Astrocyte (in vitro differentiated cells and primary cell): ENCODE measurements around the gene EME1. TPM values are rescaled to one million over a fixed set of nuclear protein-coding genes. Genes with fewer than 3 reads are reported as not detected.

ENCODE experiments used
- DNase-seq: peaks from one replicate; pipeline ENCODE4 v3.0.0-alpha.2; 2010; ENCODE audit warnings: low read depth
- FAIRE-seq: peaks from 2 replicates; lab custom pipeline; 2011; peaks lifted over from hg19 to GRCh38; lab: Jason Lieb, UNC
- H2AFZ ChIP-seq: 2 replicates; pipeline ENCODE4 v1.6.0; 2012; ENCODE audit warnings: low read depth, low read length, inconsistent platforms
- H3K27ac ChIP-seq: 2 replicates; pipeline ENCODE4 v1.5.1; 2011; ENCODE audit warnings: low read depth, low read length, inconsistent platforms
- H3K27me3 ChIP-seq: 2 replicates; pipeline ENCODE4 v1.6.0; 2011; ENCODE audit warnings: low read length, inconsistent platforms; ENCODE audit not compliant: insufficient read depth
- H3K36me3 ChIP-seq: 2 replicates; pipeline ENCODE4 v1.5.1; 2011; ENCODE audit warnings: low read length, inconsistent platforms; ENCODE audit not compliant: insufficient read depth
- H3K4me1 ChIP-seq: 2 replicates; pipeline ENCODE4 v1.5.1; 2011; ENCODE audit warnings: low read length, inconsistent platforms; ENCODE audit not compliant: insufficient read depth
- H3K4me2 ChIP-seq: 2 replicates; pipeline ENCODE4 v1.6.0; 2012; ENCODE audit warnings: low read length, inconsistent platforms
- H3K4me3 ChIP-seq: 2 replicates; pipeline ENCODE4 v1.5.1; 2011; ENCODE audit warnings: low read depth, mild to moderate bottlenecking, low read length, inconsistent platforms; ENCODE audit not compliant: insufficient read depth
- H3K79me2 ChIP-seq: 2 replicates; pipeline ENCODE4 v1.6.0; 2012; ENCODE audit warnings: mild to moderate bottlenecking, low read length, inconsistent platforms; ENCODE audit not compliant: insufficient read depth
- H3K9ac ChIP-seq: 2 replicates; pipeline ENCODE4 v1.6.0; 2012; ENCODE audit warnings: mild to moderate bottlenecking, low read length, inconsistent platforms
- H3K9me3 ChIP-seq: 2 replicates; pipeline ENCODE4 v1.5.1; 2012; ENCODE audit warnings: low read depth, mild to moderate bottlenecking, low read length, inconsistent platforms; ENCODE audit not compliant: insufficient read depth
- H4K20me1 ChIP-seq: 2 replicates; pipeline ENCODE4 v1.6.0; 2012; ENCODE audit warnings: low read length, inconsistent platforms; ENCODE audit not compliant: insufficient read depth
- H3K27ac Mint-ChIP-seq: one replicate; pipeline ENCODE4 v1.8.0; 2021; ENCODE audit warnings: mild to moderate bottlenecking, mixed read lengths; ENCODE audit not compliant: unreplicated experiment
- H3K27me3 Mint-ChIP-seq: one replicate; pipeline ENCODE4 v1.8.0; 2021; ENCODE audit warnings: low read depth, mixed read lengths; ENCODE audit not compliant: unreplicated experiment
- H3K36me3 Mint-ChIP-seq: one replicate; pipeline ENCODE4 v1.8.0; 2021; ENCODE audit warnings: low read depth, mixed read lengths; ENCODE audit not compliant: unreplicated experiment
- H3K4me1 Mint-ChIP-seq: one replicate; pipeline ENCODE4 v1.8.0; 2021; ENCODE audit warnings: low read depth, mixed read lengths; ENCODE audit not compliant: unreplicated experiment
- H3K4me3 Mint-ChIP-seq: one replicate; pipeline ENCODE4 v1.8.0; 2021; ENCODE audit warnings: mild to moderate bottlenecking, moderate library complexity, mixed read lengths; ENCODE audit not compliant: unreplicated experiment
- H3K9me3 Mint-ChIP-seq: one replicate; pipeline ENCODE4 v1.8.0; 2021; ENCODE audit warnings: mild to moderate bottlenecking, mixed read lengths; ENCODE audit not compliant: unreplicated experiment
- CTCF ChIP-seq: IDR thresholded peaks from 2 replicates; pipeline ENCODE4 v1.5.1; 2011; ENCODE audit warnings: low read depth, mild to moderate bottlenecking, inconsistent platforms, low read length, moderate library complexity; ENCODE audit not compliant: insufficient read depth
- EZH2 ChIP-seq: IDR thresholded peaks from 2 replicates; pipeline ENCODE4 v1.6.1; 2012; ENCODE audit warnings: mild to moderate bottlenecking, low read length, inconsistent platforms; ENCODE audit not compliant: insufficient read depth
- total RNA-seq: library from RNA; stranded (reverse); gene quantifications from 2 replicates; pipeline ENCODE4 v1.2.1, GENCODE V29; 2021

The EME1 gene
- total RNA-seq, 1 donor from 2014 or later: 3.1 TPM

- H3K27ac Mint-ChIP-seq: peak overlapping the region; percentile 99
- DNase-seq: no peak
- peaks cover 12% of the 10 kb centered on the region for H3K4me1 Mint-ChIP-seq
- Histone ChIP-seq H3K9ac (peak overlapping the region; percentile 98), H3K4me3 (peak overlapping the region; percentile 97), H3K27me3 (no peaks in the 10 kb centered on the region), H3K4me2 (peak overlapping the region; percentile 89), H3K27ac (peak overlapping the region; percentile 99), H3K79me2 (peaks cover 30% of the 10 kb centered on the region), H2AFZ (peak overlapping the region; percentile 98), H4K20me1 (peaks cover 15% of the 10 kb centered on the region), H3K36me3 (peaks cover 29% of the 10 kb centered on the region), H3K9me3 (no peaks in the 10 kb centered on the region), H3K4me1 (peaks cover 13% of the 10 kb centered on the region)
- H3K4me3 Mint-ChIP-seq: peak overlapping the region; percentile 99
- H3K27me3 Mint-ChIP-seq: no peaks in the 10 kb centered on the region
- no peaks in the 10 kb centered on the region for H3K9me3 Mint-ChIP-seq
- FAIRE-seq: no peak
- TF ChIP-seq EZH2 (no peak), CTCF (no peak)
- H3K36me3 Mint-ChIP-seq: peaks cover 12% of the 10 kb centered on the region
Measured at GRCh38 chr17:50372222-50372757, 739 bp upstream of the EME1 start.

GRCh38 chr17:50373705-50374104 is 676 bp downstream of the EME1 start:
- FAIRE-seq (no peak), DNase-seq (no peak)
- no peaks in the 10 kb centered on the region for H3K9me3 Mint-ChIP-seq
- peaks cover 21% of the 10 kb centered on the region for H3K36me3 ChIP-seq
- peaks cover 16% of the 10 kb centered on the region for H3K4me1 Mint-ChIP-seq
- no peak overlapping the region for H3K27ac ChIP-seq
- H4K20me1 ChIP-seq: peaks cover 19% of the 10 kb centered on the region
- no peaks in the 10 kb centered on the region for H3K27me3 Mint-ChIP-seq
- H3K79me2 ChIP-seq: peaks cover 30% of the 10 kb centered on the region
- H3K4me2 ChIP-seq: peak overlapping the region; percentile 89
- peaks cover 6% of the 10 kb centered on the region for H3K36me3 Mint-ChIP-seq
- no peak overlapping the region for H3K27ac Mint-ChIP-seq
- TF ChIP-seq CTCF (no peak), EZH2 (no peak)
- H3K4me3 Mint-ChIP-seq: peak overlapping the region; percentile 99
- peak overlapping the region; percentile 97 for H3K4me3 ChIP-seq
- H3K27me3 ChIP-seq: no peaks in the 10 kb centered on the region
- no peaks in the 10 kb centered on the region for H3K9me3 ChIP-seq
- H3K9ac ChIP-seq: peak overlapping the region; percentile 98
- H3K4me1 ChIP-seq: peaks cover 18% of the 10 kb centered on the region
- no peak overlapping the region for H2AFZ ChIP-seq

- DNase-seq: no peak
- Histone ChIP-seq H3K79me2 (peaks cover 19% of the 10 kb centered on the region), H4K20me1 (peaks cover 27% of the 10 kb centered on the region), H3K4me1 (peaks cover 18% of the 10 kb centered on the region), H3K9me3 (no peaks in the 10 kb centered on the region), H3K36me3 (peaks cover 19% of the 10 kb centered on the region), H3K9ac (no peak overlapping the region), H3K27ac (no peak overlapping the region), H3K4me2 (no peak overlapping the region), H3K4me3 (no peak overlapping the region), H3K27me3 (no peaks in the 10 kb centered on the region), H2AFZ (no peak overlapping the region)
- no peaks in the 10 kb centered on the region for H3K9me3 Mint-ChIP-seq
- no peak overlapping the region for H3K4me3 Mint-ChIP-seq
- FAIRE-seq: no peak
- TF ChIP-seq EZH2: no peak
- no peak for TF ChIP-seq CTCF
- no peak overlapping the region for H3K27ac Mint-ChIP-seq
- no peaks in the 10 kb centered on the region for H3K27me3 Mint-ChIP-seq
- H3K4me1 Mint-ChIP-seq: peaks cover 13% of the 10 kb centered on the region
- peaks cover 8% of the 10 kb centered on the region for H3K36me3 Mint-ChIP-seq
Measured at GRCh38 chr17:50375858-50376538, 3.0 kb downstream of the EME1 start.
